DMS153 treated with DMSO at 0.1 percent for 48 hours (cell line): Measurements from ENCODE around the gene CLGN.

Experiments used
- DNase-seq: peaks from one replicate; lab custom pipeline; 2025; ENCODE audit not compliant: unreplicated experiment; lab: John Stamatoyannopoulos, UW

Gene CLGN

DNA sequence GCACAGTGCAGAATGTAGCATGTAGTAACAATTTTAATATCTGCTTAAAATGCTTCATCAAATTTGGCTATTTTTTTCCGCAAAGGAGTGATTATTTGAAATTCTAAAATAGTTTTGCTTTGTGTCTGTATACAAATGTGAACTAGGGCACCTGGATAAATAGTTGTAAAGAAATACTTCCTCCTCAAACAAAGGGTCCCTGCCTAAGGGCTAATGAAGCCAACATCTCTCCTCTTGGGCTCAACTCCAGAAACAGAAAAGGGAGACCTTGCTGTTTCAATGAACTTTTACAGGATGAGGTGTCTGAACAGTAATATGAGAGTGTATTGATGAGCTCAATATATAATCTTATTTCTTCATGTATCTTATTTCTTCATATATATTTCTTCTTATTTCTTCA lies 84.8 kb downstream of the CLGN start:
- no peak for DNase-seq
